Psoas muscle (tissue), 8 donors: ENCODE measurements around the gene CELSR3. TPM values are rescaled to one million over a fixed set of nuclear protein-coding genes. Genes with fewer than 3 reads are reported as not detected.

ENCODE experiments used
- ATAC-seq, 4 donors: fragments of 200-7000 bp; cut with Tn5 transposase; one replicate each; pipeline ENCODE4 v1.9.1; 2020; ENCODE audit warnings: moderate library complexity in 3 of 4, mild to moderate bottlenecking in 2 of 4
- DNase-seq, 2 donors: peaks; one replicate each; pipeline ENCODE4 v3.0.0-alpha.2; 2020
- H3K27ac ChIP-seq: fragments of 200-600 bp; one replicate; pipeline ENCODE4 v1.8.0; 2022
- H3K27me3 ChIP-seq, 3 donors: fragments of 200-600 bp in 1 of 3; one replicate each; pipeline versions ENCODE4 v1.6.1 to v1.8.0; 2013 to 2022; ENCODE audit warnings: low read length in 2 of 3, mild to moderate bottlenecking in 2 of 3, moderate library complexity in 1 of 3; ENCODE audit not compliant: insufficient read depth in 3 of 3
- H3K36me3 ChIP-seq, 2 donors: fragments of 200-600 bp in 1 of 2; one replicate each; pipeline versions ENCODE4 v1.6.1 to v1.8.0; 2013 to 2022; ENCODE audit warnings: low read depth in 1 of 2, mild to moderate bottlenecking in 1 of 2, moderate library complexity in 1 of 2; ENCODE audit not compliant: insufficient read depth in 1 of 2
- H3K4me1 ChIP-seq: fragments of 200-600 bp; one replicate; pipeline ENCODE4 v1.8.0; 2022
- H3K4me3 ChIP-seq: fragments of 200-600 bp; one replicate; pipeline ENCODE4 v1.8.0; 2022; ENCODE audit warnings: mild to moderate bottlenecking
- H3K9me3 ChIP-seq: fragments of 200-600 bp; one replicate; pipeline ENCODE4 v1.8.0; 2022
- WGBS, 3 donors: extraction: QIAGEN DNeasy Blood & Tissue Kit; methylation state at CpG; one replicate each; pipeline versions ENCODE4 v1.1.6 to v1.1.7; 2013; 5-methylcytosine and 5-hydroxymethylcytosine counted together
- intact Hi-C, 2 donors: fragments of 100-400 bp; cut with DNase I; formaldehyde crosslinking; loops; one replicate each; pipeline versions ENCODE4 v1.11.0 to v1.14.2; 2022
- polyA plus RNA-seq, 3 donors: library from polyadenylated mRNA; stranded (reverse); fragments of 200-250 nt; gene quantifications; one replicate each; pipeline ENCODE4 v1.2.3, GENCODE V29; 2013
- total RNA-seq, 4 donors: library from RNA; stranded (reverse); fragmentation: NEBNext Ultra II Directional in 2 of 4; extraction: Animal tissue kit (Norgen Biotek cat#: 25700) in 2 of 4; gene quantifications; one replicate each; pipeline versions ENCODE4 v1.2.1 to v1.2.4, GENCODE V29; 2021 to 2023
- TF ChIP-seq, protein P1 (sequence below): fragments of 200-600 bp; IDR thresholded peaks from one replicate; pipeline ENCODE4 v1.8.0; 2022; ENCODE audit warnings: antibody characterized with exemption
- donor health status: healthy with polysubstance abuse.
- donor health status: DM: no; HTN: no; CAD: no; lungs with moderate emphysema.
- donor health status: Bipolar disorder and iron deficiency.
- donor health status: healthy.
- donor health status: DM: yes; HTN: yes; CAD: no.
- donor health status: DM: no; HTN: no; CAD: no.
- donor health status: DM: no; HTN: no; CAD: no.
- donor health status: DM: yes; HTN: yes; CAD: no.

CELSR3 gene
- total and polyA plus RNA-seq, 7 donors: 0.04 to 0.21 (median 0.14) TPM

DNA sequence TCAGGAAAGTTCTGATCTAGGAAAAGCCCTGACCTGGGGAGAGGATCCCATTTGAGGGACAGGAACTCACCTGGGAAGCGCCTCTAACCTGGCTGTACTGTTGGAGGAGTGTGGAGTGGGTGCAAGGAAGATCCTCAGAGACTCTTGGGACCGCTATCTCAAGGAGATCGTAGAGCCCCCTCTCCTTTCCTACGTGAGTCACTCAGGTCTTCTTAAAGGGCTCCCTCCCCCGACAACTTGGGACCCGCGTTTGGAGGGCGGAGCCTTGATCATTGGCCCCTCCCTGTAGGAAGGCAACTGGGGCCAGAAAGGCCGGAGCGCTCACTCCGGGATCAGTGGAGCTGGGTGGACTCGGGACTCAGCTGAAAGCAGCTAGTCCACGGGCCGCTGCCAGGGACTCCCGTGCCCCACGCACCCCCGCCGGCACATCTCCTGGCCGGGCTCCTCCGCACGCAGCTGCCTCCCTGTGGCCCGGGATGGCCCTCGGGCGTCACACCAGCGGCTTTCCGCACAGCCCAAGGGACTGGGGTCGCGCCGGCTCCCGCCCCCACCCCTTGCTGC, 27.9 kb downstream of the CELSR3 start:
- intact Hi-C loops: loop anchor here in 1 of 2 donors (2.0 kb wide), 2 partner anchors 26 to 76 kb away; partner anchors contain the start of gene UQCRC1

DNA sequence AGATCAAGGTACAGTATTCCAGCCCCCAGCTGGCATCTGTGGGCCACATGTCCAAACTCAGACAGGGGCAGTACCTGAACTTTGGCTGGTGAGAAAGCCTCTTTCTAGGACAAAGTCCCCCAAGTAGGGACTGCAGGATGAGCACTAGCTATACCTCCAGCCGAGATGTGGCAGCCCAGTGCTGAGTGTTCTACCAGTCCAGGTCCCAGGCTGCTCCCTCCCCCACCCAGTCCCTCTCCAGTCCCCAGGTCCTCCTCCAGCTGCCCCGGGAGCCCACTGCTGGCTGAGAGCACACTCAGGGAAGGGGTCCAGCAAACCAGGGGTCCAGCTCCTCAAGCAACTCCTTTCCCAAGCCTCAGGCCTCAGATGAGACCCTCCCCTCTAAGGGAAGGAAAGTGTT, 28.9 kb downstream of the CELSR3 start:
- intact Hi-C loops: loop anchor here in 1 of 2 donors (2.0 kb wide), 2 partner anchors 25 to 75 kb away; partner anchors contain the start of gene UQCRC1

More for the DNA sequence above, 27.9 kb downstream of the CELSR3 start:
- DNase-seq (peak; percentile 60 to 74), ATAC-seq (peak; percentile 32 to 53 (median 43))
- TF ChIP-seq, protein P1, sequence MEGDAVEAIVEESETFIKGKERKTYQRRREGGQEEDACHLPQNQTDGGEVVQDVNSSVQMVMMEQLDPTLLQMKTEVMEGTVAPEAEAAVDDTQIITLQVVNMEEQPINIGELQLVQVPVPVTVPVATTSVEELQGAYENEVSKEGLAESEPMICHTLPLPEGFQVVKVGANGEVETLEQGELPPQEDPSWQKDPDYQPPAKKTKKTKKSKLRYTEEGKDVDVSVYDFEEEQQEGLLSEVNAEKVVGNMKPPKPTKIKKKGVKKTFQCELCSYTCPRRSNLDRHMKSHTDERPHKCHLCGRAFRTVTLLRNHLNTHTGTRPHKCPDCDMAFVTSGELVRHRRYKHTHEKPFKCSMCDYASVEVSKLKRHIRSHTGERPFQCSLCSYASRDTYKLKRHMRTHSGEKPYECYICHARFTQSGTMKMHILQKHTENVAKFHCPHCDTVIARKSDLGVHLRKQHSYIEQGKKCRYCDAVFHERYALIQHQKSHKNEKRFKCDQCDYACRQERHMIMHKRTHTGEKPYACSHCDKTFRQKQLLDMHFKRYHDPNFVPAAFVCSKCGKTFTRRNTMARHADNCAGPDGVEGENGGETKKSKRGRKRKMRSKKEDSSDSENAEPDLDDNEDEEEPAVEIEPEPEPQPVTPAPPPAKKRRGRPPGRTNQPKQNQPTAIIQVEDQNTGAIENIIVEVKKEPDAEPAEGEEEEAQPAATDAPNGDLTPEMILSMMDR: no peak
- peaks cover 0 to 21% of the 10 kb centered on the region in 2 donors for H3K36me3 ChIP-seq
- no peaks in the 10 kb centered on the region for H3K9me3 ChIP-seq
- no peaks in the 10 kb centered on the region for H3K27me3 ChIP-seq
- H3K4me1 ChIP-seq: peaks cover 19% of the 10 kb centered on the region
- WGBS, 3 donors: 3 to 4% (median 4%) methylated on average over 29 to 30 of the region's 30 CpGs
- H3K4me3 ChIP-seq: peak overlapping the region; percentile 92
- peak overlapping the region; percentile 79 for H3K27ac ChIP-seq

GRCh38 chr3:48633256-48633655, 29.4 kb downstream of the CELSR3 start:
- no peak overlapping the region for H3K4me3 ChIP-seq
- H3K9me3 ChIP-seq: no peaks in the 10 kb centered on the region
- H3K36me3 ChIP-seq: peaks cover 0 to 29% of the 10 kb centered on the region in 2 donors
- WGBS, 3 donors: 95 to 96% (median 96%) methylated on average over 15 of the region's 15 CpGs
- no peak overlapping the region for H3K27ac ChIP-seq
- DNase-seq (peak in 1 of 2 donors; percentile 39), ATAC-seq (no peak)
- intact Hi-C loops: no loop called here
- no peaks in the 10 kb centered on the region for H3K27me3 ChIP-seq
- TF ChIP-seq, protein P1: no peak
- H3K4me1 ChIP-seq: peaks cover 19% of the 10 kb centered on the region

More for the DNA sequence above, 28.9 kb downstream of the CELSR3 start:
- 80 to 87% (median 85%) methylated on average over 1 to 2 of the region's 2 CpGs for WGBS, 3 donors
- Histone ChIP-seq H3K9me3 (no peaks in the 10 kb centered on the region), H3K27me3 (no peaks in the 10 kb centered on the region), H3K4me1 (peaks cover 19% of the 10 kb centered on the region), H3K27ac (no peak overlapping the region), H3K36me3 (peaks cover 0 to 26% of the 10 kb centered on the region in 2 donors), H3K4me3 (no peak overlapping the region)
- DNase-seq: no peak
- ATAC-seq: no peak
- TF ChIP-seq, protein P1: no peak

DNA sequence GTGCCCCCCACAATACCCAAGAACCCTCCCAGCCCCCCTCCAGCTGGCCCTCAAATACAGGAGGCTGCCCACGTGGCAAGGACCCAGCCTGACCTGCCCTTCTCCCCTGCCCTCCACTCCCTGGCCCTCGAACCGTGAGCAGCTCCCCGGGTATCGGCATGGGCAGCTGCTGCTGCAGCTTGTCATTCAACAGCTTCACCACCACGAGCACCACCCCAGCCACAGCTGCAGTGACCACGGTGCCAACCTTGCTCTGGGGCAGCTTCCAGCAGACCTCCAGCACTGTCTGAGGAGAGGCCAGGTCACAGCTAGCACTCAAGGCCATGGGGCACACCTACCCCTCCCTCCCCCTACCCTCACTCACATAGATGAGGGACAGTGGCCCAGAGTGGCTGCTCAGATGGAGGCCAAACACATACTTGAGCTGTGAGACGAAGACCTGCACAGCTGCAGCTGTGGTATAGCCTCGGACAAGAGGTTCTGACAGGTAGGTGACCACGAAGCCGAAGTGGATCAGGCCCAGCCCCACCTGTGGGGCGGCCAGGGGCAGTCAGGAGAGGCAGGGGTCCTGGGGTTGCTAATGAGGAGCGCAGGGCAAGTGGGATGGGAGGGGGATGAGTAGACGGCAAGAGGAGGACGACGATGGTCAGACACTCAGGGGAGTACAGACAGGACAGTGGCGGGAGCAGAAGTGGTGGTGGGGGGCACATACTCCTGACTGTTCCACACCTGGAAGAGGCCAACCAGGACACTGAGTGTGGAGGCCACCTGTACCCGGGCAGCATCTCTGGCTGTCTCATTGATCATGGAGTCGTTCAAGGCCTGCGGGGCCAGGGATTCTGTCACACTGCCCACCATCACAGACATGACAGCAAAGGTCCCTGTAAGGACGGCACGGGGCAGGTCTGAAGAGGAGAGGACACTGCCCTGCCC, 30.9 kb downstream of the CELSR3 start:
- Histone ChIP-seq H3K4me3 (no peak overlapping the region), H3K9me3 (no peaks in the 10 kb centered on the region), H3K4me1 (peaks cover 18% of the 10 kb centered on the region), H3K36me3 (peaks cover 2 to 42% of the 10 kb centered on the region in 2 donors), H3K27me3 (no peaks in the 10 kb centered on the region), H3K27ac (no peak overlapping the region)
- peak in 1 of 2 donors; percentile 40 for DNase-seq
- TF ChIP-seq, protein P1: no peak
- ATAC-seq: no peak
- intact Hi-C loops: no loop called here
- 68 to 74% (median 72%) methylated on average over 21 to 22 of the region's 22 CpGs for WGBS, 3 donors
